CD14-positive monocyte (primary cell): ENCODE measurements around the gene EP400. TPM values are rescaled to one million over a fixed set of nuclear protein-coding genes. Genes with fewer than 3 reads are reported as not detected.

Experiments used
- DNase-seq, 3 donors: peaks; one replicate each; pipeline ENCODE4 v3.0.0-alpha.2; 2011 to 2022
- H2AFZ ChIP-seq: 2 replicates; pipeline ENCODE4 v1.6.0; 2012; ENCODE audit warnings: mild to moderate bottlenecking, low read depth, low read length, inconsistent platforms; ENCODE audit not compliant: insufficient read depth, poor library complexity, severe bottlenecking
- H3K27ac ChIP-seq, 2 donors: 1 replicate in 1 of 2; 2 replicates in 1 of 2; pipeline ENCODE4 v1.5.1; 2012 to 2013; ENCODE audit warnings: low read length in 2 of 2, control low read depth in 1 of 2, inconsistent platforms in 1 of 2, low read depth in 1 of 2, mild to moderate bottlenecking in 1 of 2
- H3K27me3 ChIP-seq, 2 donors: one replicate each; pipeline versions ENCODE4 v1.6.0 to v1.6.1; 2011 to 2013; ENCODE audit warnings: low read length in 2 of 2; ENCODE audit not compliant: control insufficient read depth in 2 of 2, insufficient read depth in 2 of 2
- H3K36me3 ChIP-seq, 2 donors: replicated peaks in 1 of 2; 1 replicate in 1 of 2; 2 replicates in 1 of 2; pipeline versions ENCODE4 v1.5.1 to v1.6.1; 2012 to 2013; ENCODE audit warnings: low read length in 2 of 2, control low read depth in 1 of 2, inconsistent platforms in 1 of 2, mild to moderate bottlenecking in 1 of 2; ENCODE audit not compliant: insufficient read depth in 2 of 2, control insufficient read depth in 1 of 2
- H3K4me1 ChIP-seq, 2 donors: 1 replicate in 1 of 2; 2 replicates in 1 of 2; pipeline versions ENCODE4 v1.5.1 to v1.6.1; 2012 to 2013; ENCODE audit warnings: low read length in 2 of 2, control low read depth in 1 of 2, inconsistent platforms in 1 of 2, mild to moderate bottlenecking in 1 of 2, moderate library complexity in 1 of 2; ENCODE audit not compliant: insufficient read depth in 2 of 2, control insufficient read depth in 1 of 2
- H3K4me2 ChIP-seq: replicated peaks from 2 replicates; pipeline ENCODE3; 2012; ENCODE audit warnings: low read length, moderate library complexity, mild to moderate bottlenecking; ENCODE audit not compliant: poor library complexity, severe bottlenecking; ENCODE audit errors: extremely low read depth
- H3K4me3 ChIP-seq, 3 experiments: fragments of 200-600 bp in 1 of 3; sonication (generic) in 1 of 3; replicated peaks in 1 of 3; 1 replicate in 2 of 3; 2 replicates in 1 of 3; pipeline ENCODE4 v1.5.1; 2011 to 2013; ENCODE audit warnings: low read length in 3 of 3, mild to moderate bottlenecking in 3 of 3, control low read depth in 2 of 3, low read depth in 2 of 3, inconsistent platforms in 1 of 3, moderate library complexity in 1 of 3
- H3K79me2 ChIP-seq: 2 replicates; pipeline ENCODE4 v1.6.0; 2012; ENCODE audit warnings: mild to moderate bottlenecking, control low read depth, inconsistent platforms, low read length, moderate library complexity; ENCODE audit not compliant: insufficient read depth
- H3K9ac ChIP-seq: 2 replicates; pipeline ENCODE4 v1.6.0; 2017; ENCODE audit warnings: low read length, mild to moderate bottlenecking; ENCODE audit not compliant: insufficient read depth, poor library complexity, severe bottlenecking
- H3K9me3 ChIP-seq, 2 donors: replicated peaks in 1 of 2; 1 replicate in 1 of 2; 2 replicates in 1 of 2; pipeline versions ENCODE4 v1.5.1 to v1.6.1; 2012 to 2013; ENCODE audit warnings: low read length in 2 of 2, control low read depth in 1 of 2; ENCODE audit not compliant: control insufficient read depth in 1 of 2, insufficient read depth in 1 of 2
- H4K20me1 ChIP-seq: 2 replicates; pipeline ENCODE4 v1.6.0; 2012; ENCODE audit warnings: mild to moderate bottlenecking, low read length, control low read depth, moderate library complexity; ENCODE audit not compliant: insufficient read depth
- H3K27ac Mint-ChIP-seq, 7 donors: one replicate each; pipeline ENCODE4 v1.8.0; 2020; ENCODE audit warnings: mild to moderate bottlenecking in 7 of 7, mixed read lengths in 7 of 7, moderate library complexity in 6 of 7, inconsistent platforms in 2 of 7
- H3K27me3 Mint-ChIP-seq, 3 donors: one replicate each; pipeline ENCODE4 v1.8.0; 2021 to 2022; ENCODE audit warnings: low read depth in 3 of 3, mild to moderate bottlenecking in 3 of 3, mixed read lengths in 3 of 3, moderate library complexity in 3 of 3, inconsistent platforms in 1 of 3
- H3K36me3 Mint-ChIP-seq, 2 donors: one replicate each; pipeline ENCODE4 v1.8.0; 2020; ENCODE audit warnings: mixed read lengths in 2 of 2, inconsistent platforms in 1 of 2, mild to moderate bottlenecking in 1 of 2
- H3K4me1 Mint-ChIP-seq: one replicate; pipeline ENCODE4 v1.8.0; 2020; ENCODE audit warnings: mild to moderate bottlenecking, mixed read lengths
- H3K4me3 Mint-ChIP-seq, 2 donors: one replicate each; pipeline ENCODE4 v1.8.0; 2020; ENCODE audit warnings: mild to moderate bottlenecking in 2 of 2, mixed read lengths in 2 of 2, moderate library complexity in 1 of 2
- H3K9me3 Mint-ChIP-seq, 7 donors: one replicate each; pipeline ENCODE4 v1.8.0; 2020 to 2022; ENCODE audit warnings: mixed read lengths in 7 of 7, mild to moderate bottlenecking in 6 of 7, moderate library complexity in 6 of 7, inconsistent platforms in 2 of 7
- CTCF ChIP-seq: fragments of 200-600 bp; IDR thresholded peaks from one replicate; pipeline ENCODE4 v1.8.0; 2022; ENCODE audit warnings: antibody characterized with exemption, mild to moderate bottlenecking
- WGBS: methylation state at CpG from one replicate; pipeline ENCODE4 v1.1.5; 2013; ENCODE audit warnings: missing lambda C conversion rate; ENCODE audit not compliant: insufficient coverage; 5-methylcytosine and 5-hydroxymethylcytosine counted together
- intact Hi-C, 2 donors: fragments of 100-400 bp; cut with micrococcal nuclease; formaldehyde crosslinking; loops; one replicate each; pipeline versions ENCODE4 v1.15.0 to v1.15.1; 2023
- polyA plus RNA-seq, 3 donors: library from polyadenylated mRNA; depleted of rRNA in 1 of 3; unstranded in 2 of 3; stranded (reverse) in 1 of 3; fragments of 300-500 nt in 2 of 3; fragments of >200 nt in 1 of 3; fragmentation: Illumina TruSeq in 2 of 3; gene quantifications; 1 replicate in 2 of 3; 2 replicates in 1 of 3; pipeline ENCODE4 v1.2.3, GENCODE V29; 2012 to 2021

The EP400 gene
- polyA plus RNA-seq, 3 donors = 0.65 to 12.1 (median 0.81) TPM

DNA sequence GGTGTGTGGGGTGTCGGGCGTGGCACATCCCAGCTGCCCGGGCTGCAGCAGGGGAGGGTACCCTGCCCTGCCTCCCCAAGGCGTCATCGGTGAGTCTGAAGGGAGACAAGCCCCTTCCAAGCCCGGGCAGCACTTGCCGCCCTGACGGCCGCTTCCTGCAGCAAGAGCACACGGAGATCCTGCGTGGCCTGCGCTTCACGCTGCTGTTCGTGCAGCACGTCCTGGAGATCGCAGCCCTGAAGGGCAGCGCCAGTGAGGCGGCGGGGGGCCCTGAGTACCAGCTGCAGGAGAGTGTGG, 30.7 kb upstream of the EP400 start:
- peaks cover 0 to 3% (median 0%) of the 10 kb centered on the region in 7 donors for H3K9me3 Mint-ChIP-seq
- H3K27me3 ChIP-seq = no peaks in the 10 kb centered on the region
- no peak overlapping the region for H3K27ac ChIP-seq
- intact Hi-C loops = no loop called here
- no peak overlapping the region for H3K4me2 ChIP-seq
- no peak overlapping the region for H2AFZ ChIP-seq
- H3K4me1 Mint-ChIP-seq = peaks cover 4% of the 10 kb centered on the region
- no peaks in the 10 kb centered on the region for H3K79me2 ChIP-seq
- H3K9me3 ChIP-seq = no peaks in the 10 kb centered on the region
- TF ChIP-seq CTCF = no peak
- no peak overlapping the region for H3K9ac ChIP-seq
- no peak overlapping the region for H3K4me3 ChIP-seq
- WGBS = 94% methylated on average over 19 of the region's 19 CpGs
- peaks cover 84% of the 10 kb centered on the region for H4K20me1 ChIP-seq
- no peak for DNase-seq
- H3K27ac Mint-ChIP-seq = no peak overlapping the region
- peaks cover 70 to 88% of the 10 kb centered on the region in 2 donors for H3K36me3 ChIP-seq
- H3K4me3 Mint-ChIP-seq = no peak overlapping the region
- H3K27me3 Mint-ChIP-seq = peaks cover 0 to under 1% (median 0%) of the 10 kb centered on the region in 3 donors
- H3K36me3 Mint-ChIP-seq = peaks cover 54 to 74% of the 10 kb centered on the region in 2 donors
- H3K4me1 ChIP-seq = peaks cover 2 to 3% of the 10 kb centered on the region in 2 donors

DNA sequence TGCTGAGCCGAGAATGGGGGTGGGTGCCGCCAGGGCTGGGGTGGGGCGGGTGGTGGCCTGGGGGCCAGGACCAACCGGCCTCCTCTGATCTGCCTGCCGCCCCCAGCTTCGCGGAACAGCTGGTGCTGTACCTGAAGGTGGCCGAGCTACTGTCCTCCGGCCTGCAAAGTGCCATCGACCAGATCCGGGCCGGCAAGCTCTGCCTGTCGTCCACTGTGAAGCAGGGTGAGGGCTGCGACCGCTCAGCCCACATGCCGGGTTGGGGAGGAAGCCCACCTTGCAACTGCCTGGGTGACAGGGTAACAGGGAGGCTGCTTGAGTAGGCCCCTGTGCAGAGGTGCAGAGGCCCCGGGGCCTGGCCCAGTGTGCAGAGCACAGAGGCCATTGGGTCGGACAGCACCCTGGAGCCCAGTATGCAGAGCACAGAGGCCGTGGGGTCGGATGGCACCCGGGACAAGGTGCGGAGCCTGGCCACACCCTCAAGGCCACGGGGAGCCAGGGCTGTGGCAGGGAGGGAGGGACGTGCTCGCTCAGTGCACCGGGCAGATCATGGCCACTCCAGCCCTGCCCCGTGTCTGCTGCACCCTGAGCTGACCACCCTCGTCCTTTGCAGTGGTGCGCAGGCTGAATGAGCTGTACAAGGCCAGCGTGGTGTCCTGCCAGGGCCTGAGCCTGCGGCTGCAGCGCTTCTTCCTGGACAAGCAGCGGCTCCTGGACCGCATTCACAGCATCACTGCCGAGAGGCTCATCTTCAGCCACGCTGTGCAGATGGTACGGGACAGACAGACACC, 30.2 kb upstream of the EP400 start:
- no peaks in the 10 kb centered on the region for H3K79me2 ChIP-seq
- no peak overlapping the region for H3K4me2 ChIP-seq
- Mint-ChIP-seq H3K36me3 (peaks cover 49 to 68% of the 10 kb centered on the region in 2 donors), H3K4me3 (no peak overlapping the region), H3K27ac (no peak overlapping the region), H3K27me3 (peaks cover 0 to 4% (median 0%) of the 10 kb centered on the region in 3 donors), H3K4me1 (peaks cover 10% of the 10 kb centered on the region), H3K9me3 (peaks cover 0 to 3% (median 0%) of the 10 kb centered on the region in 7 donors)
- 95% methylated on average over 37 of the region's 37 CpGs for WGBS
- H3K27me3 ChIP-seq = no peaks in the 10 kb centered on the region
- no peaks in the 10 kb centered on the region for H3K9me3 ChIP-seq
- intact Hi-C loops = no loop called here
- peaks cover 64 to 82% of the 10 kb centered on the region in 2 donors for H3K36me3 ChIP-seq
- peaks cover 7 to 9% of the 10 kb centered on the region in 2 donors for H3K4me1 ChIP-seq
- H3K9ac ChIP-seq = no peak overlapping the region
- H3K4me3 ChIP-seq = no peak overlapping the region
- no peak overlapping the region for H2AFZ ChIP-seq
- TF ChIP-seq CTCF = no peak
- peaks cover 78% of the 10 kb centered on the region for H4K20me1 ChIP-seq
- H3K27ac ChIP-seq = no peak overlapping the region
- DNase-seq = no peak
